Thyroid gland (tissue), 4 donors: Measurements from ENCODE around the gene PNMA6E. TPM values are rescaled to one million over a fixed set of nuclear protein-coding genes. Genes with fewer than 3 reads are reported as not detected.

Experiments used
- DNase-seq, 2 donors: peaks; one replicate each; pipeline ENCODE4 v3.0.0-alpha.2; 2019
- H3K27ac ChIP-seq, 3 donors: fragments of 200-600 bp; sonication (generic); 1 replicate in 2 of 3; 2 replicates in 1 of 3; pipeline ENCODE4 v1.5.1; 2016 to 2019; ENCODE audit warnings: mild to moderate bottlenecking in 1 of 3, moderate library complexity in 1 of 3
- H3K27me3 ChIP-seq: fragments of 200-600 bp; sonication (generic); one replicate; pipeline ENCODE4 v1.5.1; 2019
- H3K36me3 ChIP-seq, 2 donors: fragments of 200-600 bp; sonication (generic); one replicate each; pipeline ENCODE4 v1.5.1; 2016 to 2019
- H3K4me1 ChIP-seq, 2 donors: fragments of 200-600 bp; sonication (generic); one replicate each; pipeline ENCODE4 v1.5.1; 2017 to 2019
- H3K4me3 ChIP-seq, 3 donors: fragments of 200-600 bp; sonication (generic); replicated peaks in 1 of 3; 1 replicate in 2 of 3; 2 replicates in 1 of 3; pipeline ENCODE4 v1.5.1; 2016; ENCODE audit warnings: mild to moderate bottlenecking in 1 of 3
- H3K9me3 ChIP-seq: fragments of 200-600 bp; sonication (generic); one replicate; pipeline ENCODE4 v1.5.1; 2017
- CTCF ChIP-seq, 6 experiments: fragments of 200-600 bp in 3 of 6; fragments of 450-650 bp in 3 of 6; sonication (generic) in 3 of 6; IDR thresholded peaks; one replicate each; pipeline ENCODE4 v1.5.1; 2016 to 2019; ENCODE audit warnings: antibody characterized with exemption in 6 of 6, mild to moderate bottlenecking in 2 of 6, inconsistent platforms in 1 of 6, moderate library complexity in 1 of 6
- POLR2A ChIP-seq, 2 donors: fragments of 450-650 bp; IDR thresholded peaks; one replicate each; pipeline ENCODE4 v1.6.1; 2017; ENCODE audit warnings: antibody characterized with exemption in 2 of 2, mild to moderate bottlenecking in 2 of 2, moderate library complexity in 1 of 2
- WGBS, 2 donors: methylation state at CpG; one replicate each; pipeline ENCODE4 v1.1.5; 2017; 5-methylcytosine and 5-hydroxymethylcytosine counted together
- intact Hi-C: fragments of 100-400 bp; cut with DNase I; formaldehyde crosslinking; loops from one replicate; pipeline ENCODE4 v1.15.1; 2023
- total RNA-seq, 4 donors: library from RNA; depleted of rRNA; stranded (reverse); fragments of >200 nt; gene quantifications; one replicate each; pipeline ENCODE4 v1.2.3, GENCODE V29; 2016

PNMA6E gene
- total RNA-seq, 4 donors from 2014 or later: not detected

DNA sequence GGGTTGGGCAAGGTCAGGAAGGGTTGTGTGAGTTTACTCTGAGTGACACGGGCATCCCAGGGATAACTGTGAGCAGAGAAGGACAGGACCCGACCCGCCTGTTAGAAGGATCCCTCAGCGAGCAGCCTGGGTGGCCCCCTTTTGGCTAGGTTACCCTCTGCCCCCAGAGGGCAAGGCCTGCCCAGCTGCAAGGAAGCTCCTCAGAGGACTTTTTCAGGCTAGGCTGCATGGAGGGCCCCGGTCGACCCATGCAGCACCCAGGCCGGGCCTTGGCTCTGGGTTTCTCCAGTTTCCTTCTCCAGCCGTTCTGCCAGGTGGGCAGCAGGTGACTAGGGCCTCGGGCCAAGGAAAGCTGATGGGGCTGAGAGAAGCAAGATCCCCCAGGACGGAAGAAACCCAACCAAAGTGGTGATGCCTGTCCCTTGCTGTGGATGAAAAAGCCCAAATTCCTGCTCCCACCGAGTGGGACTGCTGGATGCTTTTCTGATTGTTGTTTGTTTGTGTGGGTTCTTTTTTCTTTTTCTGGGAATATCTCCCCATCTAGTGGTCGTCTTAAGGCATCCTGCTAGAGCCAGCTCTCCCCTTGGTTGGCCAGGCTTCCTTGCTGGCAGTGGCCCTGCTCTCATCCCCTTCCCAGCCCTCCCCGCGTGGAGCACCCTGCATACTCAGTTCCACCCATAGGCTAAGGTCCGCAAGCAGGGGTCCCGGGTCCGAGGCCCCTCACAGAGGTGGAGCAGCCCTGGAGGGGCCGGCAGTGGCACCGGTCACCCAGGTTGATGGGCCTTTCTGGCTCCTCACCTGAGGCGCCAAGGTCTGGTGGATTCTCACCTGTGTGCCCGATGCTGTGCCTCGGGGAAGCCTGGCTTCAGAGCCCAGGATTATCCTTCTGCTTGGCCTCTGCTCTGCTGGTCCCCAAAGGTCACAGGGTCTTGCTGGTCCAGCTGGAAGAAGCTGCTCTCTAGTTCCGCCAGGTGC is 11.9 kb upstream of the PNMA6E start:
- intact Hi-C loops: no loop called here
- no peaks in the 10 kb centered on the region for H3K27me3 ChIP-seq
- H3K9me3 ChIP-seq: no peaks in the 10 kb centered on the region
- H3K27ac ChIP-seq: no peak overlapping the region
- DNase-seq: no peak
- TF ChIP-seq CTCF (IDR thresholded peaks at IDR 0.05) (no peak), POLR2A (IDR thresholded peaks at IDR 0.05) (no peak)
- peaks cover 0 to 10% of the 10 kb centered on the region in 2 donors for H3K4me1 ChIP-seq
- WGBS, 2 donors: 79 to 81% methylated on average over 10 of the region's 23 CpGs
- H3K36me3 ChIP-seq: no peaks in the 10 kb centered on the region
- no peak overlapping the region for H3K4me3 ChIP-seq

DNA sequence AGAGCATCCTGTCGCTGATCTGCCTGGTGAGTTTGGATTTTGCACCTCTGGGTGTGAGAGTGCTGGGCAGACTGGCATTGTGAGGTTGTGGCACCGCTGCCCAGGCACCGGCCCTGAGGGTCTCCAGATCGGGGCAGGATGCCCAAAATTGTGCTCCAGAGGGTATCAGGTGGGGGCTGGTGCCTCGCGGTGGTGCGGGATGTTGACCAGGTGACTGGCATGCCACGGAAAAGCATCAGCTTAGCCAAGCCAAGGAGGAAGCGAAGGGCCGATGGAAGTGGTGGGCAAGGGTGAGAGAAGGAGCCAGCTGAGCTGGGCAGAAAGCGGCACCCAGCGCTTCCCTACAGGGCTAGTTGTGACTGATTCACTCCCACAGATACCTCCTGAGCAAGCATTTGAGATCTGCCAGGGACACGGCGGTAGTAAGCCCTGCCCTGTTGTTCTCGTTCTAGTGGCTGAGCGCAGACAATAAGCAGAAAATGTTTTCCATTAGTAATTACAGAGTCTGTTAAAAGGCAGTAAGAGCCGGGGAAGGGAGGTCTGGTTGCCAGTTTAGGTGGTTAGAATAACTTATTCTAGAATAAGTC is 10.9 kb upstream of the PNMA6E start:
- peak overlapping the region in 1 of 3 donors; percentile 40 for H3K4me3 ChIP-seq
- H3K27ac ChIP-seq: no peak overlapping the region
- H3K9me3 ChIP-seq: no peaks in the 10 kb centered on the region
- TF ChIP-seq POLR2A (IDR thresholded peaks at IDR 0.05) (no peak), CTCF (IDR thresholded peaks at IDR 0.05) (no peak)
- 61 to 62% methylated on average over 3 to 12 of the region's 17 CpGs for WGBS, 2 donors
- no peaks in the 10 kb centered on the region for H3K27me3 ChIP-seq
- peaks cover 0 to 10% of the 10 kb centered on the region in 2 donors for H3K4me1 ChIP-seq
- no peaks in the 10 kb centered on the region for H3K36me3 ChIP-seq
- no peak for DNase-seq
- intact Hi-C loops: no loop called here

GRCh38 chrX:153411255-153411987 is 10.3 kb upstream of the PNMA6E start, which contains the start of gene ZFP92:
Gene ZFP92 (plus strand): TSS chrX:153411472. CDS start chrX:153418323, 6,851 bp downstream.
- Histone ChIP-seq H3K27ac (no peak within 1 kb of the TSS), H3K27me3 (no peaks in the 10 kb centered on the region), H3K9me3 (no peaks in the 10 kb centered on the region), H3K36me3 (no peaks in the 10 kb centered on the region), H3K4me3 (peak within 1 kb of the TSS in 1 of 3 donors; percentile 40), H3K4me1 (peaks cover 0 to 10% of the 10 kb centered on the region in 2 donors)
- no CpG with 5 or more reads among the region's 75 CpGs for WGBS, 2 donors
- TF ChIP-seq CTCF (IDR thresholded peaks at IDR 0.05) (no peak), POLR2A (IDR thresholded peaks at IDR 0.05) (no peak)
- intact Hi-C loops: no loop called here
- peak; percentile 11 to 22 for DNase-seq

- intact Hi-C loops: no loop called here
- Histone ChIP-seq H3K27me3 (no peaks in the 10 kb centered on the region), H3K27ac (no peak overlapping the region), H3K4me1 (peaks cover 0 to 10% of the 10 kb centered on the region in 2 donors), H3K9me3 (no peaks in the 10 kb centered on the region), H3K36me3 (no peaks in the 10 kb centered on the region), H3K4me3 (peak overlapping the region in 1 of 3 donors; percentile 40)
- no peak for DNase-seq
- WGBS, 2 donors: 68 to 77% methylated on average over 7 to 8 of the region's 12 CpGs
- TF ChIP-seq POLR2A (IDR thresholded peaks at IDR 0.05) (no peak), CTCF (IDR thresholded peaks at IDR 0.05) (no peak)
These were observed 9.7 kb upstream of the PNMA6E start for GRCh38 chrX:153410888-153411254.
